ENCODE data around the gene CCDC138. TPM values are rescaled to one million over a fixed set of nuclear protein-coding genes. Genes with fewer than 3 reads are reported as not detected.
A peak's percentile ranks its signal among the peaks of the same experiment; 100 is the strongest.
"Not testable (repeated sequence)": the region's sequence is repeated elsewhere in the genome, so short reads cannot be mapped to it uniquely, and the experiment has no call there.

Gene CCDC138
- 14.4 and 14.9 TPM in 2 replicates for total RNA-seq (2022)
- Bru-seq, nascent RNA = percentile 83 among the genes with signal in this experiment
- BruChase-seq, experiment 1, labeled RNA remaining after a 2-hour chase = percentile 83 among the genes with signal in this experiment
- percentile 77 among the genes with signal in this experiment for BruChase-seq, experiment 2, labeled RNA remaining after a 6-hour chase
- long read RNA-seq, transcript CCDC138-201 (15 exons, 2,383 nt) = major isoform, 6 of 18 reads
- long read RNA-seq, partial matches to known transcripts = 2 of 18 reads
- long read RNA-seq, other reads (novel, unspliced or antisense) = 8 of 18 reads

GRCh38 chr2:108786354-108787215 lies at the start of gene CCDC138:
Gene CCDC138 (plus strand): TSS chr2:108786771. CDS start chr2:108786823, 52 bp downstream.
- Histone ChIP-seq H3K4me1 (peaks cover 5% of the 10 kb centered on the region; the same call in 1 of the 2 replicates), H3K27me3 (replicated peaks; ENCODE audit: control insufficient read depth, insufficient read depth, low read length) (no peaks in the 10 kb centered on the region), H3K36me3 (ENCODE audit: control insufficient read depth, insufficient read depth, low read length) (no peaks in the 10 kb centered on the region; the same call in none of the 2 replicates), H3K4me3 (ENCODE audit: low read depth, low read length) (peak within 1 kb of the TSS; percentile 69), H3K9me3 (no peaks in the 10 kb centered on the region)
- Mint-ChIP-seq H3K36me3 (ENCODE audit: insufficient read depth, unreplicated experiment) (peaks cover 78% of the 10 kb centered on the region), H3K9me3 (ENCODE audit: unreplicated experiment) (no peaks in the 10 kb centered on the region), H3K27ac (ENCODE audit: unreplicated experiment) (peak within 1 kb of the TSS; percentile 94), H3K4me3 (ENCODE audit: unreplicated experiment) (peak within 1 kb of the TSS; percentile 93), H3K4me1 (ENCODE audit: low read depth, unreplicated experiment) (no peaks in the 10 kb centered on the region), H3K27me3 (ENCODE audit: insufficient read depth, unreplicated experiment) (no peaks in the 10 kb centered on the region)
- intact Hi-C loops (cut with micrococcal nuclease; ENCODE audit: unreplicated experiment) = loop anchor here (1.0 kb wide), 1 partner anchor 203 kb away; the partner anchor contains the start of gene EDAR
- no TSS peak for BruUV-seq (replicated peaks)
- ChIA-PET CTCF (interaction anchor here (0.7 kb wide), 1 partner anchor 14 kb away, joined by 3 read pairs; no protein-coding TSS in a partner anchor), POLR2A (interaction anchor here (0.7 kb wide), 1 partner anchor 212 kb away, joined by 4 read pairs; no protein-coding TSS in a partner anchor)
- peak; percentile 93 to 97 for DNase-seq
- TF ChIP-seq, protein P1, sequence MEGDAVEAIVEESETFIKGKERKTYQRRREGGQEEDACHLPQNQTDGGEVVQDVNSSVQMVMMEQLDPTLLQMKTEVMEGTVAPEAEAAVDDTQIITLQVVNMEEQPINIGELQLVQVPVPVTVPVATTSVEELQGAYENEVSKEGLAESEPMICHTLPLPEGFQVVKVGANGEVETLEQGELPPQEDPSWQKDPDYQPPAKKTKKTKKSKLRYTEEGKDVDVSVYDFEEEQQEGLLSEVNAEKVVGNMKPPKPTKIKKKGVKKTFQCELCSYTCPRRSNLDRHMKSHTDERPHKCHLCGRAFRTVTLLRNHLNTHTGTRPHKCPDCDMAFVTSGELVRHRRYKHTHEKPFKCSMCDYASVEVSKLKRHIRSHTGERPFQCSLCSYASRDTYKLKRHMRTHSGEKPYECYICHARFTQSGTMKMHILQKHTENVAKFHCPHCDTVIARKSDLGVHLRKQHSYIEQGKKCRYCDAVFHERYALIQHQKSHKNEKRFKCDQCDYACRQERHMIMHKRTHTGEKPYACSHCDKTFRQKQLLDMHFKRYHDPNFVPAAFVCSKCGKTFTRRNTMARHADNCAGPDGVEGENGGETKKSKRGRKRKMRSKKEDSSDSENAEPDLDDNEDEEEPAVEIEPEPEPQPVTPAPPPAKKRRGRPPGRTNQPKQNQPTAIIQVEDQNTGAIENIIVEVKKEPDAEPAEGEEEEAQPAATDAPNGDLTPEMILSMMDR (IDR thresholded peaks at IDR 0.05; ENCODE audit: insufficient read depth in 1 of 2, low read depth in 1 of 2, low read length in 1 of 2, severe bottlenecking in 1 of 2, unreplicated experiment in 1 of 2) = no peak

DNA sequence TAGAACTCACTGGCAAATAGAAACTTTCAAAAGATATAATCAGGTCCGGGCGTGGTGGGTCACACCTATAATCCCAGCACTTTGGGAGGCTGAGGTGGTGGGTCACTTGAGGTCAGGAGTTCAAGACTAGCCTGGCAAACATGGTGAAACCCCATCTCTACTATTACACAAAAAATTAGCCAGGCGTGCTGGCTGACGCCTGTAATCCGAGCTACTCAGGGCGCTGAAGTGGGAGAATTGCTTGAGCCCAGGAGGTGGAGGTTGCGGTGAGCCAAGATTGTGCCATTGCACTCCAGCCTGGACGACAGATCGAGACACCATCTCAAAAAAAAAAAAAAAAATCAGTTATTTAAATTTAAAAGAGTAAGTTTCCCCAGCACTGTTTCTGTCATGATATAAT lies 28.6 kb upstream of the CCDC138 start:
- POLR2A ChIA-PET; H3K36me3 ChIP-seq (ENCODE audit: control insufficient read depth, insufficient read depth, low read length); H3K27me3 Mint-ChIP-seq (ENCODE audit: insufficient read depth, unreplicated experiment); H3K9me3 ChIP-seq; H3K27ac Mint-ChIP-seq (ENCODE audit: unreplicated experiment); H3K4me3 ChIP-seq (ENCODE audit: low read depth, low read length); BruUV-seq (replicated peaks); H3K4me1 Mint-ChIP-seq (ENCODE audit: low read depth, unreplicated experiment); H3K9me3 Mint-ChIP-seq (ENCODE audit: unreplicated experiment); H3K27me3 ChIP-seq (replicated peaks; ENCODE audit: control insufficient read depth, insufficient read depth, low read length); CTCF ChIA-PET; H3K4me3 Mint-ChIP-seq (ENCODE audit: unreplicated experiment); H3K4me1 ChIP-seq; DNase-seq; intact Hi-C loops (cut with micrococcal nuclease; ENCODE audit: unreplicated experiment): not testable (repeated sequence)
- peaks cover 57% of the 10 kb centered on the region for H3K36me3 Mint-ChIP-seq (ENCODE audit: insufficient read depth, unreplicated experiment)

- H3K27me3 Mint-ChIP-seq (ENCODE audit: insufficient read depth, unreplicated experiment); H3K27ac Mint-ChIP-seq (ENCODE audit: unreplicated experiment); H3K4me3 Mint-ChIP-seq (ENCODE audit: unreplicated experiment); BruUV-seq (replicated peaks); H3K9me3 Mint-ChIP-seq (ENCODE audit: unreplicated experiment); H3K27me3 ChIP-seq (replicated peaks; ENCODE audit: control insufficient read depth, insufficient read depth, low read length); intact Hi-C loops (cut with micrococcal nuclease; ENCODE audit: unreplicated experiment); H3K4me3 ChIP-seq (ENCODE audit: low read depth, low read length); CTCF ChIA-PET; POLR2A ChIA-PET; H3K4me1 ChIP-seq; DNase-seq; H3K4me1 Mint-ChIP-seq (ENCODE audit: low read depth, unreplicated experiment); H3K9me3 ChIP-seq; H3K36me3 ChIP-seq (ENCODE audit: control insufficient read depth, insufficient read depth, low read length): not testable (repeated sequence)
- H3K36me3 Mint-ChIP-seq (ENCODE audit: insufficient read depth, unreplicated experiment) = peaks cover 61% of the 10 kb centered on the region
Observed at GRCh38 chr2:108762618-108763017, 24.0 kb upstream of the CCDC138 start.

DNA sequence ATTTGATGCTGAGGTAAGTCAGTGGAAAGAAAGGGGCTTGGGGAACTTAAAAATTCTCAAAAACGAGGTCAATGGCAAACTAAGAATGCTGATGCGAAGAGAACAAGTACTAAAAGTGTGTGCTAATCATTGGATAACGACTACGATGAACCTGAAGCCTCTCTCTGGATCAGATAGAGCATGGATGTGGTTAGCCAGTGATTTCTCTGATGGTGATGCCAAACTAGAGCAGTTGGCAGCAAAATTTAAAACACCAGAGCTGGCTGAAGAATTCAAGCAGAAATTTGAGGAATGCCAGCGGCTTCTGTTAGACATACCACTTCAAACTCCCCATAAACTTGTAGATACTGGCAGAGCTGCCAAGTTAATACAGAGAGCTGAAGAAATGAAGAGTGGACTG lies 19.9 kb upstream of the CCDC138 start:
- H3K4me1 ChIP-seq; H3K9me3 ChIP-seq; CTCF ChIA-PET; DNase-seq; H3K4me3 Mint-ChIP-seq (ENCODE audit: unreplicated experiment); H3K27me3 Mint-ChIP-seq (ENCODE audit: insufficient read depth, unreplicated experiment); H3K4me1 Mint-ChIP-seq (ENCODE audit: low read depth, unreplicated experiment); H3K36me3 ChIP-seq (ENCODE audit: control insufficient read depth, insufficient read depth, low read length); intact Hi-C loops (cut with micrococcal nuclease; ENCODE audit: unreplicated experiment); H3K27me3 ChIP-seq (replicated peaks; ENCODE audit: control insufficient read depth, insufficient read depth, low read length); H3K4me3 ChIP-seq (ENCODE audit: low read depth, low read length); H3K9me3 Mint-ChIP-seq (ENCODE audit: unreplicated experiment); H3K27ac Mint-ChIP-seq (ENCODE audit: unreplicated experiment); POLR2A ChIA-PET: not testable (repeated sequence)
- TSS peak; percentile 9 for BruUV-seq (replicated peaks)
- H3K36me3 Mint-ChIP-seq (ENCODE audit: insufficient read depth, unreplicated experiment) = peaks cover 58% of the 10 kb centered on the region

- H3K36me3 ChIP-seq (ENCODE audit: control insufficient read depth, insufficient read depth, low read length); H3K27me3 Mint-ChIP-seq (ENCODE audit: insufficient read depth, unreplicated experiment); intact Hi-C loops (cut with micrococcal nuclease; ENCODE audit: unreplicated experiment); H3K27ac Mint-ChIP-seq (ENCODE audit: unreplicated experiment); H3K9me3 Mint-ChIP-seq (ENCODE audit: unreplicated experiment); H3K4me3 Mint-ChIP-seq (ENCODE audit: unreplicated experiment); H3K27me3 ChIP-seq (replicated peaks; ENCODE audit: control insufficient read depth, insufficient read depth, low read length); H3K9me3 ChIP-seq; H3K4me3 ChIP-seq (ENCODE audit: low read depth, low read length); DNase-seq; CTCF ChIA-PET; H3K4me1 ChIP-seq; BruUV-seq (replicated peaks); POLR2A ChIA-PET; H3K4me1 Mint-ChIP-seq (ENCODE audit: low read depth, unreplicated experiment): not testable (repeated sequence)
- H3K36me3 Mint-ChIP-seq (ENCODE audit: insufficient read depth, unreplicated experiment) = peaks cover 64% of the 10 kb centered on the region
Observed at GRCh38 chr2:108767859-108768258, 18.7 kb upstream of the CCDC138 start.
